Upper lobe of right lung (tissue), 1 donor: ENCODE results near the gene SNRPF. TPM values are rescaled to one million over a fixed set of nuclear protein-coding genes. Genes with fewer than 3 reads are reported as not detected.

Experiments used
- ATAC-seq: fragments of 200-7000 bp; cut with Tn5 transposase; one replicate; pipeline ENCODE4 v1.9.1; 2020; ENCODE audit warnings: mild to moderate bottlenecking, moderate library complexity
- DNase-seq: peaks from one replicate; pipeline ENCODE4 v3.0.0-alpha.2; 2020
- H3K27ac ChIP-seq: fragments of 200-600 bp; one replicate; pipeline ENCODE4 v1.8.0; 2022
- H3K27me3 ChIP-seq: fragments of 200-600 bp; one replicate; pipeline ENCODE4 v1.8.0; 2022; ENCODE audit warnings: mild to moderate bottlenecking
- H3K36me3 ChIP-seq: fragments of 200-600 bp; one replicate; pipeline ENCODE4 v1.8.0; 2022
- H3K4me1 ChIP-seq: fragments of 200-600 bp; one replicate; pipeline ENCODE4 v1.8.0; 2022
- H3K4me3 ChIP-seq: fragments of 200-600 bp; one replicate; pipeline ENCODE4 v1.8.0; 2022; ENCODE audit warnings: mild to moderate bottlenecking
- H3K9me3 ChIP-seq: fragments of 200-600 bp; one replicate; pipeline ENCODE4 v1.8.0; 2022
- intact Hi-C: fragments of 100-400 bp; cut with DNase I; formaldehyde crosslinking; loops from one replicate; pipeline ENCODE4 v1.11.0; 2022
- total RNA-seq: library from RNA; stranded (reverse); fragmentation: NEBNext Ultra II Directional; extraction: Animal tissue kit (Norgen Biotek cat#: 25700); gene quantifications from one replicate; pipeline ENCODE4 v1.2.1, GENCODE V29; 2021
- TF ChIP-seq, protein P1 (sequence below): fragments of 200-600 bp; IDR thresholded peaks from one replicate; pipeline ENCODE4 v1.8.0; 2022; ENCODE audit warnings: antibody characterized with exemption
- donor health status: DM: no; HTN: yes; CAD: no; lungs with severe emphysema.

The SNRPF gene
- total RNA-seq, 1 donor from 2014 or later, result 15.2 TPM

DNA sequence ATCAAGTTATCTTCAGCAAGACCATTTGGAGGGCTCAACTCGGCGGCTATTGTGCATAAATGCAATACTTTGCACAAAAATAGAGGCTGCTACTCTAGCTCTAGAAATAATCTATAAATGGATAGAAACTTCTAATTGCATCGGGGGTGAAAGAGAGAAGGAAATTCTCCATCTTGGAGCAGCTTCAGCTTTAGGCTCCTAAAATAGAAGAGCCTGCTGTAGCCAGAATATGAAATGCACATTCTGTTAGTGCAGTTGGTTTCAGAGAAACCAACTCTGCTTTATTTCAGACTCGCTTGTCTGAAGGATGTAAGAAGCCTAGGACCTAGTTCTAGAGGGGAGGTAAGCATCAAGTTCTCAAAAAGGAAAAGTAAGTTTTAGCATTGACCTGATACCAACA is 38.1 kb downstream of the SNRPF start:
- intact Hi-C loops, result no loop called here
- Histone ChIP-seq H3K4me3 (no peak overlapping the region), H3K9me3 (no peaks in the 10 kb centered on the region), H3K27me3 (peaks cover 8% of the 10 kb centered on the region), H3K27ac (no peak overlapping the region), H3K36me3 (no peaks in the 10 kb centered on the region), H3K4me1 (no peaks in the 10 kb centered on the region)
- DNase-seq, result no peak
- TF ChIP-seq, protein P1, sequence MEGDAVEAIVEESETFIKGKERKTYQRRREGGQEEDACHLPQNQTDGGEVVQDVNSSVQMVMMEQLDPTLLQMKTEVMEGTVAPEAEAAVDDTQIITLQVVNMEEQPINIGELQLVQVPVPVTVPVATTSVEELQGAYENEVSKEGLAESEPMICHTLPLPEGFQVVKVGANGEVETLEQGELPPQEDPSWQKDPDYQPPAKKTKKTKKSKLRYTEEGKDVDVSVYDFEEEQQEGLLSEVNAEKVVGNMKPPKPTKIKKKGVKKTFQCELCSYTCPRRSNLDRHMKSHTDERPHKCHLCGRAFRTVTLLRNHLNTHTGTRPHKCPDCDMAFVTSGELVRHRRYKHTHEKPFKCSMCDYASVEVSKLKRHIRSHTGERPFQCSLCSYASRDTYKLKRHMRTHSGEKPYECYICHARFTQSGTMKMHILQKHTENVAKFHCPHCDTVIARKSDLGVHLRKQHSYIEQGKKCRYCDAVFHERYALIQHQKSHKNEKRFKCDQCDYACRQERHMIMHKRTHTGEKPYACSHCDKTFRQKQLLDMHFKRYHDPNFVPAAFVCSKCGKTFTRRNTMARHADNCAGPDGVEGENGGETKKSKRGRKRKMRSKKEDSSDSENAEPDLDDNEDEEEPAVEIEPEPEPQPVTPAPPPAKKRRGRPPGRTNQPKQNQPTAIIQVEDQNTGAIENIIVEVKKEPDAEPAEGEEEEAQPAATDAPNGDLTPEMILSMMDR, result no peak
- no peak for ATAC-seq

- Histone ChIP-seq H3K4me1 (no peaks in the 10 kb centered on the region), H3K27me3 (peaks cover 8% of the 10 kb centered on the region), H3K36me3 (no peaks in the 10 kb centered on the region), H3K27ac (no peak overlapping the region), H3K9me3 (no peaks in the 10 kb centered on the region), H3K4me3 (no peak overlapping the region)
- DNase-seq (no peak), ATAC-seq (no peak)
- intact Hi-C loops, result no loop called here
- TF ChIP-seq, protein P1, result no peak
These were observed 39.3 kb downstream of the SNRPF start for GRCh38 chr12:95898081-95898480.

DNA sequence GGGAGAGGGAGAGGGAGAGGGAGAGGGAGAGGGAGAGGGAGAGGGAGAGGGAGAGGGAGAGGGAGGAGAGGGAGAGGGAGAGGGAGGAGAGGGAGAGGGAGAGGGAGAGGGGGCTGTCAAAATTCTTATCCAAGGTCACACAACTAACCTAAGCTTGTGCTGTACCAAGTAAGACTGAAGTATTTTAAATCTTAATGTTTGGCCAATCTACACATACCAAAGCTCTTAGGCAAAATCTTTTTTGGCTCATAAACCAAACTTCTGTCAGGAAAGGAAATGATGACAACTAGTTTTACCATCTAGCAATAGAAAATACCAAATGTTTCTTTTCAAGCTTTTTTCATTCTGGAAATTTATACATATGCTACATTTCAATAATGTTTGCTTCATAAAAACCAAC is 49.8 kb downstream of the SNRPF start:
- Histone ChIP-seq H3K9me3 (no peaks in the 10 kb centered on the region), H3K4me3 (no peak overlapping the region), H3K4me1 (no peaks in the 10 kb centered on the region), H3K27ac (no peak overlapping the region), H3K27me3 (no peaks in the 10 kb centered on the region), H3K36me3 (no peaks in the 10 kb centered on the region)
- ATAC-seq (no peak), DNase-seq (no peak)
- intact Hi-C loops, result no loop called here
- TF ChIP-seq, protein P1, result no peak

GRCh38 chr12:95909871-95910270 is 51.1 kb downstream of the SNRPF start:
- ATAC-seq, result no peak
- H3K27me3 ChIP-seq, result no peaks in the 10 kb centered on the region
- no peaks in the 10 kb centered on the region for H3K36me3 ChIP-seq
- H3K9me3 ChIP-seq, result no peaks in the 10 kb centered on the region
- DNase-seq, result no peak
- TF ChIP-seq, protein P1, result no peak
- H3K4me3 ChIP-seq, result no peak overlapping the region
- H3K4me1 ChIP-seq, result no peaks in the 10 kb centered on the region
- no peak overlapping the region for H3K27ac ChIP-seq
- intact Hi-C loops, result no loop called here

Other genes with a start within 250 kb of the SNRPF start
- 136 TPM for gene NTN4, start 68.2 kb upstream of the SNRPF start, total RNA-seq
- not detected for gene CCDC38, start 83.7 kb downstream of the SNRPF start, total RNA-seq
- 1.4 TPM for gene AMDHD1, start 84.4 kb downstream of the SNRPF start, total RNA-seq
- 6.2 TPM for gene HAL, start 137.4 kb downstream of the SNRPF start, total RNA-seq
- gene LTA4H, start 176.6 kb downstream of the SNRPF start, total RNA-seq, result 314 TPM